Measurements from ENCODE around the gene EHD1.

The EHD1 gene

GRCh38 chr11:64909653-64910343 is 31.4 kb upstream of the EHD1 start:
- no peak for DNase-seq

GRCh38 chr11:64908766-64909165 is 30.3 kb upstream of the EHD1 start:
- no peak for DNase-seq

GRCh38 chr11:64906314-64906635 is 27.9 kb upstream of the EHD1 start:
- DNase-seq: no peak

- DNase-seq: no peak
These were observed 27.3 kb upstream of the EHD1 start for GRCh38 chr11:64905516-64906313.

GRCh38 chr11:64903291-64903833 is 24.9 kb upstream of the EHD1 start:
- DNase-seq: no peak

GRCh38 chr11:64902102-64902900 is 23.9 kb upstream of the EHD1 start:
- no peak for DNase-seq

GRCh38 chr11:64900774-64901173 is 22.4 kb upstream of the EHD1 start:
- DNase-seq: no peak

GRCh38 chr11:64900263-64900678 is 21.9 kb upstream of the EHD1 start:
- no peak for DNase-seq

- DNase-seq: no peak
These were observed 20.1 kb upstream of the EHD1 start for GRCh38 chr11:64898541-64898940.

GRCh38 chr11:64898076-64898445 is 19.6 kb upstream of the EHD1 start:
- no peak for DNase-seq

- no peak for DNase-seq
These were observed 19.1 kb upstream of the EHD1 start for GRCh38 chr11:64897381-64898075.

- DNase-seq: no peak
These were observed 18.1 kb upstream of the EHD1 start for GRCh38 chr11:64896448-64897022.

- no peak for DNase-seq
These were observed 16.5 kb upstream of the EHD1 start for GRCh38 chr11:64894812-64895452.

- peak; percentile 34 for DNase-seq
These were observed 15.8 kb upstream of the EHD1 start for GRCh38 chr11:64894070-64894811.

- DNase-seq: no peak
These were observed 15.0 kb upstream of the EHD1 start for GRCh38 chr11:64893194-64894069.

GRCh38 chr11:64892838-64893193 is 14.4 kb upstream of the EHD1 start:
- DNase-seq: no peak

GRCh38 chr11:64892411-64892831 is 14.0 kb upstream of the EHD1 start:
- no peak for DNase-seq

GRCh38 chr11:64891880-64892279 is 13.5 kb upstream of the EHD1 start:
- no peak for DNase-seq

GRCh38 chr11:64891215-64891848 is 12.9 kb upstream of the EHD1 start:
- DNase-seq: no peak

GRCh38 chr11:64890522-64890939 is 12.1 kb upstream of the EHD1 start:
- no peak for DNase-seq

Measured in NCI-H748 treated with DMSO at 0.1 percent for 48 hours (cell line).